Measurements from ENCODE around the gene ST7L. TPM values are rescaled to one million over a fixed set of nuclear protein-coding genes. Genes with fewer than 3 reads are reported as not detected.
"Not testable (repeated sequence)": the region's sequence is repeated elsewhere in the genome, so short reads cannot be mapped to it uniquely, and the experiment has no call there.

Gene ST7L
- total RNA-seq, 2 experiments from 2014 or later: 11.3 to 12.5 TPM

DNA sequence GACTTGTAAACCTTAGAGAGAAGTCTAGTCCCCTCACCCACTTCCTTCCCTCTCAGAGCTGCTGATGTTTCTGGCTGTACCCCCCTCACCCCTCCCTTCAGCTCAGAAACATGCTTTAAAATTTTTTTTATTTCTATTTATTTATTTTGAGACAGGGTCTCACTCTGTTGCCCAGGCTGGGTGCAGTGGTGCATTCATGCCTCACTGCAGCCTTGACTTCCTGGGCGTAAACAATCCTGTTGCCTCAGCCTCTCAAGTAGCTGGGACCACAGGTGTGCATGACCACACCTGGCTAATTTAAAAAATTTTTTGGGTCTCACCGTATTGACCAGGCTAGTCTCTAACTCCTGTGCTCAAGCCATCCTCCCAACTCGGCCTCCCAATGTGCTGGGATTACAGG is 113.1 kb downstream of the ST7L start:
- ChIA-PET CTCF (interaction anchor here (0.6 kb wide), 1 partner anchor 76 kb away, joined by 4 read pairs; no protein-coding TSS in a partner anchor), POLR2A (no interaction called here)

GRCh38 chr1:112505400-112505785 is 113.5 kb downstream of the ST7L start:
- CTCF ChIA-PET: interaction anchor here (0.6 kb wide), 1 partner anchor 76 kb away, joined by 4 read pairs; no protein-coding TSS in a partner anchor
- POLR2A ChIA-PET: no interaction called here

DNA sequence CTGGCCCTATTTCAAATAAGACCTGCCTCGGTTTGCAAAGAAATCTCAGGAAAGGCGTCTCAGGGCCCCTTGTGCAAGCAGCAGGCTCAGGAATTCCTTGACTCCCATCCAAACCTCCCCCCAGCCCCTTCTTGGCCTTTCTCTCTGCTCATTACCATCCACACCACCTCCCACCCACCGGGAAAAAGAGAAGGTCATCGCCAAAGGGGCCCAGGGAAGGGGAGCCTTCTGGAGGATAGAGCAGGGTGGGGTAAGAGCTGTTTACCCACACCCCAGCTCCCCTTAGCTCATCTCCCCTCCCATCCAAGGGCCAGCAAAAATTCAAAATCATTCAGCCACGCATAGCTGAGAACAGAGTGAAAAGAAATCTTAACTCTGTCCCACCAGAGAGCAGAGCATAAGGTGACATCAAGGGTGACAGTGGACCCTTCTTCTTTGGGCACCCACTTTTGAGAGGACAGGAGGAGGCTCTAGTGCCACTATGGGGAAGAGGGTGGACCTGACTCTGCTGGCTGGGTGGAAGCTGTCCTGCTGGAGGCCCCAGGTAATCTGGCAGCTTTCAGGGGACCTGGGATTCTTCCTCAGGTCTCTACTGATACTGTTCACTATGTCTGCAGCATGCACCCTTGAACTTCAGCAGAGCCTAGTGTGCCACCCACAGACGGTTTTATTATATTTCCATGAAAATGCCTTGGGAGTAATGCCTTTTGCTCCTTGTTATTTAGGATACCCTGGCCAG is 114.1 kb downstream of the ST7L start:
- ChIA-PET POLR2A (no interaction called here), CTCF (no interaction called here)

- CTCF ChIA-PET: no interaction called here
- POLR2A ChIA-PET: no interaction called here
Observed at GRCh38 chr1:112504001-112504660, 114.8 kb downstream of the ST7L start.

DNA sequence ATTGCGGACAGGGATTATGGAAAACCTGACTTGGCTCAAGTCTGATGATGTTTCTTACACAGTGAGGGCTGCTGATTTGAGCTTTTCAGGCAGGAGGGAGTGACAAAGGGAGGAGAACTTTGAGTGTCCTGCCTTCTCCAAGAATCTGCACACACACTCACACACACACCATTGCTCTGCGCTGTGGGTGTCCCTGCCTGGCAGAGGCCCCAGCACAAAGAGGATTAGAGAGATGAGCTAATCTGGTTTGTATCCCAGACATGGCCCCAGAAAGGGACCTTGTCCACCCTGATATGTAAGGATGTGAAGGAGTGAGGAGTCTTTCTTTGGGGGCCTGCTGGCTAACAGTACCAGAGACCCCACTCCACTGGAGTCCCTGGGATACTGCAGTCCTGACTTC is 116.1 kb downstream of the ST7L start:
- POLR2A ChIA-PET: no interaction called here
- CTCF ChIA-PET: interaction anchor here (1.1 to 2.1 kb wide), 4 partner anchors 109 to 213 kb away, joined by 3 to 9 read pairs (median 4); partner anchors contain the start of gene PPM1J

DNA sequence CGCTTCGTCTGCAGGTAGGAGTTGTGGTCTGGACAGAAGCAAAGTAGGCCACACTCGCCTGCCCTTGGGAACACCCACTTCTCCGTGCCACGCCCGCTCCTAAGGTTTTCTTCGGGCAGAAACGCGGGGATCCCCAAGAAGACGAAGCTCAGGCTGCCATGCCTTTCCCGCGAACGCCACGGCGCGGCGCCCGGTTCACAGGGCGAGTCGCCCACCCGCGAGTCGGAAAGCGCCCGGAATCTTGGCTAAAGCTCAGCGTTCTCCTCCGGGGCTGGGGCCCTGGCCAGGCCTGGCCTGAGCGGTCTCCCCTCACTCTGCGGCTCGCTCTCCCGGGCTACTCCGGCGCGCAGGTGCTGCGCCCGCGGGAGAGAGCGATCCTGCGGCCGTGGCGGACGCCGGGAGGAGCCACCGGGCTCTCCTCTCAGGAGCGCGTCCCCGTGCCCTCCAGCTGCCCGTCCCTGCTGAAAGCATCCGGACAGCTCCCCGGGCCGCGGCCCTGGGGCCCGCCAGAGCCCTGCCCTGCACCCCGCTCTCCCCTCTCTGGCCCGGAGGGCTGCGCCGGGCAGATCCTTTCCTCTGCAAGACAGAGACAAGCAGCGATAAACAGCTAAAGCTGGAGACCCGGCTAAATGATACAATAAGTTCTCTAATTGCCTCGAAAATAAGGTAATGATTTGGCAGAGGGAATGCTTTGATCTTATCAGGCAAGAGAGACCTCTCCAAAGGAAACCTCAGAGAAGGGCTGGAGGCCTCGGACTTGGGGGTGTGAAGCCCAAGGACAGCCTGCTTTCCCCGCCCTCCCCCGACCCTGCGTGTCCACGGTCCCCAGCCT is 116.9 kb downstream of the ST7L start:
- CTCF ChIA-PET: interaction anchor here (0.8 to 2.1 kb wide), 16 partner anchors 10 to 216 kb away, joined by 3 to 9 read pairs (median 4); partner anchors contain the start of gene PPM1J
- POLR2A ChIA-PET: interaction anchor here (0.6 kb wide), 2 partner anchors 14 to 115 kb away, joined by 4 to 12 read pairs; no protein-coding TSS in a partner anchor

GRCh38 chr1:112496290-112496689 is 122.7 kb downstream of the ST7L start:
- POLR2A ChIA-PET: no interaction called here
- CTCF ChIA-PET: interaction anchor here (0.7 kb wide), 1 partner anchor 1160 kb away, joined by 3 read pairs; no protein-coding TSS in a partner anchor

- ChIA-PET CTCF (no interaction called here), POLR2A (no interaction called here)
Observed at GRCh38 chr1:112493351-112493750, 125.6 kb downstream of the ST7L start.

GRCh38 chr1:112492076-112492475 is 126.9 kb downstream of the ST7L start:
- ChIA-PET CTCF (interaction anchor here (0.6 to 1.1 kb wide), 2 partner anchors 10 to 125 kb away, joined by 3 read pairs; no protein-coding TSS in a partner anchor), POLR2A (no interaction called here)

GRCh38 chr1:112488141-112488540 is 130.8 kb downstream of the ST7L start:
- CTCF ChIA-PET: interaction anchor here (0.7 kb wide), 1 partner anchor 164 kb away, joined by 3 read pairs; no protein-coding TSS in a partner anchor
- POLR2A ChIA-PET: interaction anchor here (0.7 kb wide), 1 partner anchor 13 kb away, joined by 12 read pairs; no protein-coding TSS in a partner anchor

GRCh38 chr1:112487686-112488085 is 131.3 kb downstream of the ST7L start:
- CTCF ChIA-PET: not testable (repeated sequence)
- POLR2A ChIA-PET: interaction anchor here (0.7 kb wide), 1 partner anchor 14 kb away, joined by 12 read pairs; no protein-coding TSS in a partner anchor

DNA sequence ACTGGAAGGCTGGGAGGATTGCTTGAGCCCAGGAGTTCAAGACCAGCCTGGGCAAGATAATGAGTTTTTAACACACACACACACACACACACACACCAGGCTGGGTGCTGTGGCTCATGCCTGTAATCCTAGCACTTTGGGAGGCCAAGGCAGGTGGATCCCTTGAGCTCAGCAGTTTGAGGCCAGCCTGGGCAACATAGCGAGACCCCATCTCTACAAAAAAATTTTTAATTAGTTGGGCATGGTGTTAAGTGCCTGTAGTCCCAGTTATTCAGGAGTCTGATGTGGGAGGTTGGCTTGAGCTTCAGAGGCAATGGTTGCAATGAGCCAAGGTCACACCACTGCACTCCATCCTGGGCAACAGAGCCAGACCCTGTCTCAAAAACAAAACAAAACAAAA is 132.9 kb downstream of the ST7L start:
- POLR2A ChIA-PET: not testable (repeated sequence)
- CTCF ChIA-PET: interaction anchor here (0.5 to 1.5 kb wide), 3 partner anchors 16 to 65 kb away, joined by 3 to 5 read pairs (median 3); no protein-coding TSS in a partner anchor

DNA sequence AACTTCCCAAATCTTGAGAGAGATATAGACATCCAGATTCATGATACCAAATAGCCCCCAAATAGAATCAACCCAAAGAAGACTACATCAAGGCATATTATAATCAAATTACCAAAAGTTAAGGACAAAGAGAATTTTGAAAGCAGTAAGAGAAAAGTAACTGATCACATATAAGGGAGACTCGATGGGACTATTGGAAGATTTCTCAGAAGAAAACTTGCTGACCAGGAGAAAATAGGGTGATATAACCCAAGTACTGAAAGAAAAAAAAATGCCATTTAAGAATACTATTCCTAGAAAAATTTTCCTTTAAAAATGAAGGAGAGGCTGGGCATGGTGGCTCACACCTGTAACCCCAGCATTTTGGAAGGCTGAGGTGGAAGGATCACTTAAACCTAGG is 140.6 kb downstream of the ST7L start:
- POLR2A ChIA-PET: no interaction called here
- CTCF ChIA-PET: no interaction called here

GRCh38 chr1:112477550-112477949 is 141.4 kb downstream of the ST7L start:
- ChIA-PET POLR2A (no interaction called here), CTCF (interaction anchor here (0.6 kb wide), 1 partner anchor 68 kb away, joined by 4 read pairs; no protein-coding TSS in a partner anchor)

Other genes with a start within 250 kb of the ST7L start
- gene CTTNBP2NL, start 222.9 kb downstream of the ST7L start, total RNA-seq: 1 to 10 TPM; 3.2 TPM
- gene WNT2B, start 110.2 kb downstream of the ST7L start, total RNA-seq: not detected
- gene CAPZA1, start 691 bp upstream of the ST7L start, total RNA-seq: 100 to 1,000 TPM; 257 to 261 TPM
- gene MOV10, start 55.5 kb upstream of the ST7L start, total RNA-seq: 10 to 100 TPM; 38.1 to 40.4 TPM
- 10 to 100 TPM; 34.9 to 35.9 TPM for gene RHOC, start 88.0 kb upstream of the ST7L start, total RNA-seq
- under 1 TPM; 0.42 to 0.88 TPM for gene PPM1J, start 96.2 kb upstream of the ST7L start, total RNA-seq

Data from activated CD8-positive, alpha-beta memory T cell treated with anti-CD3 and anti-CD28 coated beads for 36 hours (primary cell).